Neural cell (in vitro differentiated cells): Measurements from ENCODE around the gene CTDNEP1.

Experiments used
- EP300 ChIP-seq: fragments of 450-650 bp; conservative IDR thresholded peaks from 2 replicates; pipeline ENCODE4 v1.6.1; 2014; ENCODE audit warnings: antibody characterized with exemption, mild to moderate bottlenecking, moderate library complexity; ENCODE audit not compliant: poor library complexity, severe bottlenecking
- EZH2 ChIP-seq: fragments of 200-600, 300-800 bp; shearing (Covaris generic), sonication (generic); IDR thresholded peaks from 2 replicates; pipeline ENCODE4 v1.6.1; 2014; ENCODE audit warnings: antibody characterized with exemption, low read length, borderline replicate concordance, mild to moderate bottlenecking; ENCODE audit not compliant: insufficient read depth, poor library complexity, severe bottlenecking
- TF ChIP-seq, protein P1 (sequence below): fragments of 450-650 bp; IDR thresholded peaks from 2 replicates; pipeline ENCODE4 v1.5.1; 2014; ENCODE audit warnings: antibody characterized with exemption, mild to moderate bottlenecking, moderate library complexity; ENCODE audit not compliant: poor library complexity, severe bottlenecking

DNA sequence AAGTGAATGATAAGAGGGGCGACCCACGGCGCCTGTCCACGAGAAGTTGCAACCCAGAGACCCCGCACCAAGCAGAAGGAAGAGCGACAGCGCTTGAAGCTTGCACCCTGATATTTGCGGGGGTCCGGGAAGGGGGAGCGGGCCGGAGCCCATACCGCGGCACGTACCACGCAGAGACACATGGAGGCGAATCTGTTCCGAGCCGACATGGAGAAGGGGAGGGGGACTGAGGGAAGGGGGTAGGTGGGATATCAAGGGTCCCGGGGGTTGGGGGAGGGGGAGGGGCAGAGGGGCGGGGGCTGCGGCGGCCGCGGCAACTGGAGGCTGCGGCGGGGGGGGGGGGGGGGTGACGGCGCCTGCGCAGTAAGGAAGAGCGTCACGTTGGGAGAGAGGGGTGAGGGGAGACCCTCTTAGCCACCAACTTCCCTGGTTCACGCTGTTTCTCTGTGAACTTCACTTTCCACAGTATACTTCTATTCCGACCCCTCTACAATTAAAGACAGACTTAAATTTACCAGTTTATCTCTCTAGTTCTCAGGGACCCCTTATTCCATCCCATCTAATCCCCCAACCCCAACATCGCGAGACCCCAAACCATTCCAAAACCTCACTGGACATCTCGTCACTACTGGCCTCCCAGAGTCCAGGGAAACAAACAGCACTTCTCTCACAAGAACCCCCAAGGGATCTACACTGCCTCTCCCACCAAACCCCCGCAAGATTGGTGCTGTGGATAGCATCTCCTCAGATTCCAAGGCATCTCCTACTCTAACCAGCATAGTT lies 39.9 kb downstream of the CTDNEP1 start:
- TF ChIP-seq, protein P1, sequence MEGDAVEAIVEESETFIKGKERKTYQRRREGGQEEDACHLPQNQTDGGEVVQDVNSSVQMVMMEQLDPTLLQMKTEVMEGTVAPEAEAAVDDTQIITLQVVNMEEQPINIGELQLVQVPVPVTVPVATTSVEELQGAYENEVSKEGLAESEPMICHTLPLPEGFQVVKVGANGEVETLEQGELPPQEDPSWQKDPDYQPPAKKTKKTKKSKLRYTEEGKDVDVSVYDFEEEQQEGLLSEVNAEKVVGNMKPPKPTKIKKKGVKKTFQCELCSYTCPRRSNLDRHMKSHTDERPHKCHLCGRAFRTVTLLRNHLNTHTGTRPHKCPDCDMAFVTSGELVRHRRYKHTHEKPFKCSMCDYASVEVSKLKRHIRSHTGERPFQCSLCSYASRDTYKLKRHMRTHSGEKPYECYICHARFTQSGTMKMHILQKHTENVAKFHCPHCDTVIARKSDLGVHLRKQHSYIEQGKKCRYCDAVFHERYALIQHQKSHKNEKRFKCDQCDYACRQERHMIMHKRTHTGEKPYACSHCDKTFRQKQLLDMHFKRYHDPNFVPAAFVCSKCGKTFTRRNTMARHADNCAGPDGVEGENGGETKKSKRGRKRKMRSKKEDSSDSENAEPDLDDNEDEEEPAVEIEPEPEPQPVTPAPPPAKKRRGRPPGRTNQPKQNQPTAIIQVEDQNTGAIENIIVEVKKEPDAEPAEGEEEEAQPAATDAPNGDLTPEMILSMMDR = no peak
- TF ChIP-seq EP300 = no peak
- no peak for TF ChIP-seq EZH2
